Vagina (tissue), 2 donors: ENCODE measurements around the gene YPEL1.
"Not testable (repeated sequence)": the region's sequence is repeated elsewhere in the genome, so short reads cannot be mapped to it uniquely, and the experiment has no call there.

Experiments
- POLR2AphosphoS5 ChIP-seq, 2 donors: sonication (generic); formaldehyde crosslinking; IDR thresholded peaks; one replicate each; pipeline ENCODE4 v1.9.0; 2017; ENCODE audit warnings: antibody characterized with exemption in 2 of 2, mild to moderate bottlenecking in 2 of 2, low read depth in 1 of 2; ENCODE audit not compliant: insufficient read depth in 1 of 2
- TF ChIP-seq, protein P1 (sequence below), 3 experiments: fragments of 450-650 bp in 2 of 3; fragments of 200-600 bp in 1 of 3; sonication (generic) in 1 of 3; IDR thresholded peaks; one replicate each; pipeline ENCODE4 v1.5.1; 2017 to 2019; ENCODE audit warnings: antibody characterized with exemption in 3 of 3, mild to moderate bottlenecking in 2 of 3, moderate library complexity in 2 of 3

DNA sequence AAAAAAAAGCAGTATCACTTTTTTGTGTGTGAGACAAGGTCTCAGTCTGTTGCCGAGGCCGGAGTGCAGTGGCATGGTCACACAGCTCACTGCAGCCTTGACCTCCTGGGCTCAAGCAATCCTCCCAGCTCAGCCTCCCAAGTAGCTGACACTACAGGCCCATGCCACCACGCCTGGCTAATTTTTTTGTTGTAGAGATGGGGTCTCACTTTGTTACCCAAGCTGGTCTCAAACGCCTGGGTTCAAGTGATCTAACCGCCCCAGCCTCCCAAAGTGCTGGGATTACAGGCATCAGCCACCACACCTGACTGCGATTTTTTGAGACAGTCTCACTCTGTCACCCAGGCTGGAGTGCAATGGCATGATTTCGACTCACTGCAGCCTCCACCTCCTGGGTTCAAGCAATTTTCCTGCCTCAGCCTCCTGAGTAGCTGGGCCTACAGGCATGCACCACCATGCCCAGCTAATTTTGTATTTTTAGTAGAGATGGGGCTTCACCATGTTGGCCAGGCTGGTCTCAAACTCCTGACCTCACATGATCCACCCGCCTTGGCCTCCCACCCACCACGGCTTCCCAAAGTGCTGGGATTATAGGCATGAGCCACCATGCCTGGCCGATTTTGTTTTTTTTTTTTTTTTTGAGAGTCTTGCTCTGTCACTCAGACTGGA lies 15.3 kb downstream of the YPEL1 start:
- TF ChIP-seq POLR2AphosphoS5 (IDR thresholded peaks at IDR 0.05; ENCODE audit: insufficient read depth in 1 of 2, low read depth in 1 of 2) = not testable (repeated sequence)
- TF ChIP-seq, protein P1, sequence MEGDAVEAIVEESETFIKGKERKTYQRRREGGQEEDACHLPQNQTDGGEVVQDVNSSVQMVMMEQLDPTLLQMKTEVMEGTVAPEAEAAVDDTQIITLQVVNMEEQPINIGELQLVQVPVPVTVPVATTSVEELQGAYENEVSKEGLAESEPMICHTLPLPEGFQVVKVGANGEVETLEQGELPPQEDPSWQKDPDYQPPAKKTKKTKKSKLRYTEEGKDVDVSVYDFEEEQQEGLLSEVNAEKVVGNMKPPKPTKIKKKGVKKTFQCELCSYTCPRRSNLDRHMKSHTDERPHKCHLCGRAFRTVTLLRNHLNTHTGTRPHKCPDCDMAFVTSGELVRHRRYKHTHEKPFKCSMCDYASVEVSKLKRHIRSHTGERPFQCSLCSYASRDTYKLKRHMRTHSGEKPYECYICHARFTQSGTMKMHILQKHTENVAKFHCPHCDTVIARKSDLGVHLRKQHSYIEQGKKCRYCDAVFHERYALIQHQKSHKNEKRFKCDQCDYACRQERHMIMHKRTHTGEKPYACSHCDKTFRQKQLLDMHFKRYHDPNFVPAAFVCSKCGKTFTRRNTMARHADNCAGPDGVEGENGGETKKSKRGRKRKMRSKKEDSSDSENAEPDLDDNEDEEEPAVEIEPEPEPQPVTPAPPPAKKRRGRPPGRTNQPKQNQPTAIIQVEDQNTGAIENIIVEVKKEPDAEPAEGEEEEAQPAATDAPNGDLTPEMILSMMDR (IDR thresholded peaks at IDR 0.05) = not testable (repeated sequence)
